Suprapubic skin (tissue), 3 donors: ENCODE data around the gene CKS1B.

Experiments
- EP300 ChIP-seq: sonication (generic); formaldehyde crosslinking; IDR thresholded peaks from one replicate; pipeline ENCODE4 v1.6.1; 2017; ENCODE audit warnings: antibody characterized with exemption
- POLR2A ChIP-seq, 2 donors: fragments of 450-650 bp; IDR thresholded peaks; one replicate each; pipeline ENCODE4 v1.6.1; 2017; ENCODE audit warnings: antibody characterized with exemption in 2 of 2, mild to moderate bottlenecking in 2 of 2, moderate library complexity in 2 of 2
- TF ChIP-seq, protein P1 (sequence below), 2 donors: fragments of 200-600 bp in 1 of 2; fragments of 450-650 bp in 1 of 2; sonication (generic) in 1 of 2; IDR thresholded peaks; one replicate each; pipeline ENCODE4 v1.5.1; 2016 to 2019; ENCODE audit warnings: antibody characterized with exemption in 2 of 2, mild to moderate bottlenecking in 1 of 2, moderate library complexity in 1 of 2

DNA sequence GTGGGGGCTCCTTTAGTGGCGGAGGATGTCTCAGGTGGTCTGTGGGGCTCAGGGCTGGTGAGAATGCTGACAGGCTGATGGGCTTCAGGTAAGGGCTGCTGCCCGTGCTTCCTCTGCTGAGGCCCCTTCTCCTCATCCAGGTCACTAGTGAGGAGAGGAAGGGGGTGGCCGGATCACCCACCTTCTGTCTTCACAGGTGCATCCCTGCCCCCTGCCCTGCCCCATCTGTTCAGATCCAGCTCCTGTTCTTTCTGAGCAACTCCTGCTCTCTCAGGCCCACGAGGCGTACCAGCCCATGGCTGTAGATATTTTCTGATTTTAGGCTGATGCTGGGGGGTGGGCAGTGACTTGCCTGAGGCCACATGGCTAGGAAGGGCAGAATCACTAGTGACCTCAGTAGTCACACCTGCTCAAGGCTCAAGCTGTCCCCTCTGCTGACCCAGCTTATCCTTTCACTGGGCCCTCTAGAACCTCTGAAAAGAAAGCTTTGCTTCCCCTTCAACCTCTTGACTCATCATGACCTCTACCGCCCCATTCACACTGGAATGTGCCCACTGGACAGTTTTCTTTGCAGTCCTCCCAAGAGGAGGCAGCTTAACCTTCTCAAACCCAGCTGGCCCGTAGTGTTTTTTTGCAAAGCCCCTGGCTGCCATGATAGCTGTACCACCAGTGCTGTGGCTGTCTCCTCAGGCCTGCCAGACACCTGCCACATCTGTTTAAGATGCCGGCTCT is 44.3 kb downstream of the CKS1B start:
- TF ChIP-seq, protein P1, sequence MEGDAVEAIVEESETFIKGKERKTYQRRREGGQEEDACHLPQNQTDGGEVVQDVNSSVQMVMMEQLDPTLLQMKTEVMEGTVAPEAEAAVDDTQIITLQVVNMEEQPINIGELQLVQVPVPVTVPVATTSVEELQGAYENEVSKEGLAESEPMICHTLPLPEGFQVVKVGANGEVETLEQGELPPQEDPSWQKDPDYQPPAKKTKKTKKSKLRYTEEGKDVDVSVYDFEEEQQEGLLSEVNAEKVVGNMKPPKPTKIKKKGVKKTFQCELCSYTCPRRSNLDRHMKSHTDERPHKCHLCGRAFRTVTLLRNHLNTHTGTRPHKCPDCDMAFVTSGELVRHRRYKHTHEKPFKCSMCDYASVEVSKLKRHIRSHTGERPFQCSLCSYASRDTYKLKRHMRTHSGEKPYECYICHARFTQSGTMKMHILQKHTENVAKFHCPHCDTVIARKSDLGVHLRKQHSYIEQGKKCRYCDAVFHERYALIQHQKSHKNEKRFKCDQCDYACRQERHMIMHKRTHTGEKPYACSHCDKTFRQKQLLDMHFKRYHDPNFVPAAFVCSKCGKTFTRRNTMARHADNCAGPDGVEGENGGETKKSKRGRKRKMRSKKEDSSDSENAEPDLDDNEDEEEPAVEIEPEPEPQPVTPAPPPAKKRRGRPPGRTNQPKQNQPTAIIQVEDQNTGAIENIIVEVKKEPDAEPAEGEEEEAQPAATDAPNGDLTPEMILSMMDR (IDR thresholded peaks at IDR 0.05): no peak
- TF ChIP-seq EP300 (no peak), POLR2A (IDR thresholded peaks at IDR 0.05) (no peak)
